WTC11 (cell line): ENCODE measurements around the gene PTPRG. TPM values are rescaled to one million over a fixed set of nuclear protein-coding genes. Genes with fewer than 3 reads are reported as not detected.

Experiments
- ATAC-seq: fragments of 200-7000 bp; cut with Tn5 transposase; 2 replicates; pipeline ENCODE4 v1.10.0; 2021; ENCODE audit warnings: mild to moderate bottlenecking, moderate library complexity
- CTCF ChIA-PET: fragments of 300-600 bp; sonication (Branson Sonifier 250); formaldehyde crosslinking; loops from one replicate; lab custom pipeline; 2021; ENCODE audit warnings: antibody characterized with exemption; lab: Charles Lee
- POLR2A ChIA-PET: fragments of 350-600 bp; sonication (Branson Sonifier 250); formaldehyde crosslinking; loops from one replicate; lab custom pipeline; 2021; ENCODE audit warnings: antibody characterized with exemption; lab: Charles Lee
- DNase-seq: peaks from one replicate; pipeline ENCODE4 v3.0.0; 2021; ENCODE audit warnings: low spot score
- H3K27ac Mint-ChIP-seq: 2 replicates; pipeline ENCODE4 v1.8.0; 2021; ENCODE audit warnings: mixed read lengths
- H3K27me3 Mint-ChIP-seq: 2 replicates; pipeline ENCODE4 v1.8.0; 2021; ENCODE audit warnings: low read depth, mild to moderate bottlenecking, moderate library complexity, mixed read lengths
- H3K36me3 Mint-ChIP-seq: 2 replicates; pipeline ENCODE4 v1.8.0; 2021; ENCODE audit warnings: mixed read lengths
- H3K4me1 Mint-ChIP-seq: 2 replicates; pipeline ENCODE4 v1.8.0; 2022; ENCODE audit warnings: mixed read lengths
- H3K4me3 Mint-ChIP-seq: 2 replicates; pipeline ENCODE4 v1.8.0; 2021; ENCODE audit warnings: mild to moderate bottlenecking, moderate library complexity, mixed read lengths
- H3K9me3 Mint-ChIP-seq: 2 replicates; pipeline ENCODE4 v1.8.0; 2021; ENCODE audit warnings: mixed read lengths
- ELF4 ChIP-seq: sonication (generic); formaldehyde crosslinking; IDR thresholded peaks from 2 replicates; pipeline ENCODE4 v1.8.1; 2022; ENCODE audit warnings: low read depth, mild to moderate bottlenecking, moderate library complexity, missing genetic modification reagents
- FOXK1 ChIP-seq: sonication (generic); formaldehyde crosslinking; IDR thresholded peaks from 2 replicates; pipeline ENCODE4 v1.8.0; 2022; ENCODE audit warnings: mild to moderate bottlenecking, moderate library complexity, missing genetic modification reagents
- GTF2I ChIP-seq: fragments of 250-450 bp; sonication (Bioruptor Pico); conservative IDR thresholded peaks from 2 replicates; pipeline ENCODE4 v1.4.0; 2021; ENCODE audit warnings: mild to moderate bottlenecking
- HMGXB4 ChIP-seq: sonication (generic); formaldehyde crosslinking; IDR thresholded peaks from 2 replicates; pipeline ENCODE4 v1.8.1; 2023; ENCODE audit warnings: mild to moderate bottlenecking, moderate library complexity, missing genetic modification reagents
- JAZF1 ChIP-seq: fragments of 250-450 bp; sonication (Bioruptor Pico); IDR thresholded peaks from 2 replicates; pipeline ENCODE4 v1.9.0; 2021; ENCODE audit warnings: moderate library complexity, mild to moderate bottlenecking, inconsistent platforms
- NFYB ChIP-seq: sonication (generic); formaldehyde crosslinking; conservative IDR thresholded peaks from 2 replicates; pipeline ENCODE4 v1.8.0; 2022; ENCODE audit warnings: low read depth, missing genetic modification reagents
- NR1H2 ChIP-seq: sonication (generic); formaldehyde crosslinking; IDR thresholded peaks from 2 replicates; pipeline ENCODE4 v1.9.0; 2021; ENCODE audit warnings: mild to moderate bottlenecking, moderate library complexity, missing genetic modification reagents
- NR3C1 ChIP-seq: sonication (generic); formaldehyde crosslinking; conservative IDR thresholded peaks from 2 replicates; pipeline ENCODE4 v1.8.1; 2023; ENCODE audit warnings: low read depth, mild to moderate bottlenecking, missing genetic modification reagents
- PRRX2 ChIP-seq: fragments of 250-450 bp; sonication (Bioruptor Pico); IDR thresholded peaks from 2 replicates; pipeline ENCODE4 v1.8.0; 2021; ENCODE audit warnings: mild to moderate bottlenecking
- RORB ChIP-seq: fragments of 250-450 bp; sonication (Bioruptor Pico); IDR thresholded peaks from 2 replicates; pipeline ENCODE4 v1.9.0; 2021; ENCODE audit warnings: mild to moderate bottlenecking
- SMAD3 ChIP-seq: sonication (generic); formaldehyde crosslinking; IDR thresholded peaks from 2 replicates; pipeline ENCODE4 v1.8.0; 2022; ENCODE audit warnings: missing genetic modification reagents, mild to moderate bottlenecking, borderline replicate concordance
- SP1 ChIP-seq: sonication (generic); formaldehyde crosslinking; conservative IDR thresholded peaks from 2 replicates; pipeline ENCODE4 v1.8.1; 2022; ENCODE audit warnings: missing genetic modification reagents
- ZBTB21 ChIP-seq: sonication (generic); formaldehyde crosslinking; IDR thresholded peaks from 2 replicates; pipeline ENCODE4 v1.8.1; 2023; ENCODE audit warnings: mild to moderate bottlenecking, missing genetic modification reagents, borderline replicate concordance
- ZNF423 ChIP-seq: fragments of 250-450 bp; sonication (Bioruptor Pico); IDR thresholded peaks from 2 replicates; pipeline ENCODE4 v2.1.2; 2022; ENCODE audit warnings: mild to moderate bottlenecking, moderate library complexity
- ZNF425 ChIP-seq: fragments of 250-450 bp; sonication (Bioruptor Pico); conservative IDR thresholded peaks from 2 replicates; pipeline ENCODE4 v1.9.0; 2021; ENCODE audit warnings: mild to moderate bottlenecking
- total RNA-seq: library from RNA; stranded (reverse); gene quantifications from 3 replicates; pipeline ENCODE4 v1.2.3, GENCODE V29; 2021
- TF ChIP-seq, protein P1 (sequence below): sonication (generic); formaldehyde crosslinking; IDR thresholded peaks from 2 replicates; pipeline ENCODE4 v1.8.1; 2022; ENCODE audit warnings: missing genetic modification reagents, borderline replicate concordance
- TF ChIP-seq, protein P2 (sequence below): fragments of 250-450 bp; sonication (Bioruptor Pico); IDR thresholded peaks from 2 replicates; pipeline ENCODE4 v1.8.0; 2021; ENCODE audit warnings: mild to moderate bottlenecking
- TF ChIP-seq, protein P3 (sequence below): fragments of 250-450 bp; sonication (Bioruptor Pico); IDR thresholded peaks from 2 replicates; pipeline ENCODE4 v2.1.2; 2022; ENCODE audit warnings: mild to moderate bottlenecking, moderate library complexity

Gene PTPRG
- total RNA-seq, 1 experiment from 2014 or later: 106 TPM

DNA sequence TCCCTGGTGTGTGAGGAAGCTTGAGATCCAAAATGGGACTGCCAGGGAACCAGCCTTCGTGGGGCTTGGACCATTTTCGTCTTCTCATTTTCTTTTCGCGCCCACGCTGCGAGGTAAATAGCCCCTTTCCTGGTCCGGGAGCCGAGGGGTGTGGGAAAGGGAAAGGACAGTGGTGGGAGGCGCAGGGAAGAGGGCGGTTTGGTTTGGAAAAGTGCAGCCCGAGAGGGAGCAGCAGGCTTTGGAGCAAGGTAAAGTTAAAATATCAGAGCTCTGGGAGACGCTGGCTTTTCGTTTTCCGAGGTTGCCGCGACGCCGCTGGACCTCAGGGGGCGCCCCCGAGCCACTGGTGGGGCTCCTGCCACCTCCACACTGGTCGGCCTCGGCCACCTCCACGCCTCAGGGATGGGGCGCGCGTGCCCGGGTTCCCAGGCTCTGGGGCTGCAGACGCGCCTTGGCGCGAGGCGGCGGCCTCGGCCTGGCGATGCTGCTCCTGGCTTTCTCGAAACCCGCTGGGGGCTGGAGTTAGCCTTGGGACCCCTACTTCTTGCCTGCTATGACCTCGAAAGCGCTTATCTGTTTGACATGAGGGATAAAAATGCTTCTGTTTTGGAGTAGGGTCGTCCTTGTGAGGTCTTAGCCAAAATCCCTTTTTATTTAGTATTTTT lies 3.2 kb downstream of the PTPRG start (continued):
- TF ChIP-seq, protein P1, sequence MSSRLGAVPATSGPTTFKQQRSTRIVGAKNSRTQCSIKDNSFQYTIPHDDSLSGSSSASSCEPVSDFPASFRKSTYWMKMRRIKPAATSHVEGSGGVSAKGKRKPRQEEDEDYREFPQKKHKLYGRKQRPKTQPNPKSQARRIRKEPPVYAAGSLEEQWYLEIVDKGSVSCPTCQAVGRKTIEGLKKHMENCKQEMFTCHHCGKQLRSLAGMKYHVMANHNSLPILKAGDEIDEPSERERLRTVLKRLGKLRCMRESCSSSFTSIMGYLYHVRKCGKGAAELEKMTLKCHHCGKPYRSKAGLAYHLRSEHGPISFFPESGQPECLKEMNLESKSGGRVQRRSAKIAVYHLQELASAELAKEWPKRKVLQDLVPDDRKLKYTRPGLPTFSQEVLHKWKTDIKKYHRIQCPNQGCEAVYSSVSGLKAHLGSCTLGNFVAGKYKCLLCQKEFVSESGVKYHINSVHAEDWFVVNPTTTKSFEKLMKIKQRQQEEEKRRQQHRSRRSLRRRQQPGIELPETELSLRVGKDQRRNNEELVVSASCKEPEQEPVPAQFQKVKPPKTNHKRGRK (CRISPR knock-in tag): no peak
- TF ChIP-seq ZNF425: no peak
- TF ChIP-seq, protein P2, sequence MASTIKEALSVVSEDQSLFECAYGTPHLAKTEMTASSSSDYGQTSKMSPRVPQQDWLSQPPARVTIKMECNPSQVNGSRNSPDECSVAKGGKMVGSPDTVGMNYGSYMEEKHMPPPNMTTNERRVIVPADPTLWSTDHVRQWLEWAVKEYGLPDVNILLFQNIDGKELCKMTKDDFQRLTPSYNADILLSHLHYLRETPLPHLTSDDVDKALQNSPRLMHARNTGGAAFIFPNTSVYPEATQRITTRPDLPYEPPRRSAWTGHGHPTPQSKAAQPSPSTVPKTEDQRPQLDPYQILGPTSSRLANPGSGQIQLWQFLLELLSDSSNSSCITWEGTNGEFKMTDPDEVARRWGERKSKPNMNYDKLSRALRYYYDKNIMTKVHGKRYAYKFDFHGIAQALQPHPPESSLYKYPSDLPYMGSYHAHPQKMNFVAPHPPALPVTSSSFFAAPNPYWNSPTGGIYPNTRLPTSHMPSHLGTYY (CRISPR knock-in tag): 0 out of 2 replicates have a peak, but pooled peaks have one; percentile 62

- H3K36me3 Mint-ChIP-seq: peaks cover 6% of the 10 kb centered on the region; the same call in 1 of the 2 replicates
- DNase-seq: no peak
- ATAC-seq: no peak
- H3K4me3 Mint-ChIP-seq: peak overlapping the region; percentile 95
- H3K9me3 Mint-ChIP-seq: no peaks in the 10 kb centered on the region
- TF ChIP-seq SP1 (CRISPR knock-in tag): no peak
- TF ChIP-seq SMAD3: no peak
- TF ChIP-seq ZBTB21 (CRISPR knock-in tag): no peak
- no peak for TF ChIP-seq JAZF1 (CRISPR knock-in tag)
- TF ChIP-seq ELF4 (CRISPR knock-in tag): no peak
- no peak for TF ChIP-seq PRRX2 (CRISPR knock-in tag)
- TF ChIP-seq HMGXB4 (CRISPR knock-in tag): no peak
- TF ChIP-seq ZNF423 (CRISPR knock-in tag): no peak
- TF ChIP-seq NR1H2 (CRISPR knock-in tag): no peak
- TF ChIP-seq FOXK1 (CRISPR knock-in tag): no peak
- TF ChIP-seq, all 79 proteins: peak for 0
- ChIA-PET CTCF (interaction anchor here (1.5 to 2.2 kb wide), 6 partner anchors 8 to 622 kb away, joined by 4 to 24 read pairs (median 8); no protein-coding TSS in a partner anchor), POLR2A (interaction anchor here (0.6 kb wide), 1 partner anchor 90 kb away, joined by 6 read pairs; no protein-coding TSS in a partner anchor)
- Mint-ChIP-seq H3K27me3 (no peaks in the 10 kb centered on the region), H3K27ac (peak overlapping the region; percentile 43; the same call in 1 of the 2 replicates), H3K4me1 (peaks cover 57% of the 10 kb centered on the region)
Measured at GRCh38 chr3:61565569-61565968, 4.2 kb downstream of the PTPRG start.

DNA sequence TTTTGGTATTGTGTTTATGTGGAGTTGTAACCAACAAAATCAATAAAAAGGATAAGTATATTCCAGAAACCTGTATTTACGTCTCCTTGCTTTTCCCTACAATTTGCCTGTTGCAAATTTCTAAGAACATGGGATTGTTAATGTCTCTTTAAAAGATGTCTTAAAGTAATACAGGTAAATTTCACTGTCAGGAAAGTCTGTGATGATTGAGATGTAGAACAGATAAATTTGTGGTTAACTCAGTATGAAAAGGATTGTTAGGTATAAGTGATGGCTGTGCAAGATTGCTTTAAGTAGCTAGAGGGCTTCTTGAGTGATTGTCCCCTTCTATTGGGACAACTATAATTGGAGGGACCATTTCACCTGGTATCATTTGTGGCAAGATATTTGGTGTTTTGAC lies 6.8 kb downstream of the PTPRG start:
- Mint-ChIP-seq H3K36me3 (peaks cover 9% of the 10 kb centered on the region), H3K4me1 (peaks cover 82% of the 10 kb centered on the region), H3K9me3 (no peaks in the 10 kb centered on the region), H3K4me3 (no peak overlapping the region), H3K27me3 (no peaks in the 10 kb centered on the region), H3K27ac (peak overlapping the region; percentile 32; the same call in 1 of the 2 replicates)
- ATAC-seq (no peak), DNase-seq (no peak)
- POLR2A ChIA-PET: interaction anchor here (0.6 kb wide), 1 partner anchor 66 kb away, joined by 3 read pairs; no protein-coding TSS in a partner anchor
- CTCF ChIA-PET: interaction anchor here (1.1 kb wide), 1 partner anchor 38 kb away, joined by 3 read pairs; no protein-coding TSS in a partner anchor
- TF ChIP-seq, protein P3, sequence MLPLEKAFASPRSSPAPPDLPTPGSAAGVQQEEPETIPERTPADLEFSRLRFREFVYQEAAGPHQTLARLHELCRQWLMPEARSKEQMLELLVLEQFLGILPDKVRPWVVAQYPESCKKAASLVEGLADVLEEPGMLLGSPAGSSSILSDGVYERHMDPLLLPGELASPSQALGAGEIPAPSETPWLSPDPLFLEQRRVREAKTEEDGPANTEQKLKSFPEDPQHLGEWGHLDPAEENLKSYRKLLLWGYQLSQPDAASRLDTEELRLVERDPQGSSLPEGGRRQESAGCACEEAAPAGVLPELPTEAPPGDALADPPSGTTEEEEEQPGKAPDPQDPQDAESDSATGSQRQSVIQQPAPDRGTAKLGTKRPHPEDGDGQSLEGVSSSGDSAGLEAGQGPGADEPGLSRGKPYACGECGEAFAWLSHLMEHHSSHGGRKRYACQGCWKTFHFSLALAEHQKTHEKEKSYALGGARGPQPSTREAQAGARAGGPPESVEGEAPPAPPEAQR (CRISPR knock-in tag): no peak
- TF ChIP-seq ZNF425 (no peak), NR3C1 (CRISPR knock-in tag) (no peak), GTF2I (CRISPR knock-in tag) (no peak), PRRX2 (CRISPR knock-in tag) (no peak), ZNF423 (CRISPR knock-in tag) (no peak), RORB (CRISPR knock-in tag) (no peak), NFYB (CRISPR knock-in tag) (no peak)
- TF ChIP-seq, protein P1 (CRISPR knock-in tag): no peak
